ENCODE data around the gene TRPV5.

Gene TRPV5

DNA sequence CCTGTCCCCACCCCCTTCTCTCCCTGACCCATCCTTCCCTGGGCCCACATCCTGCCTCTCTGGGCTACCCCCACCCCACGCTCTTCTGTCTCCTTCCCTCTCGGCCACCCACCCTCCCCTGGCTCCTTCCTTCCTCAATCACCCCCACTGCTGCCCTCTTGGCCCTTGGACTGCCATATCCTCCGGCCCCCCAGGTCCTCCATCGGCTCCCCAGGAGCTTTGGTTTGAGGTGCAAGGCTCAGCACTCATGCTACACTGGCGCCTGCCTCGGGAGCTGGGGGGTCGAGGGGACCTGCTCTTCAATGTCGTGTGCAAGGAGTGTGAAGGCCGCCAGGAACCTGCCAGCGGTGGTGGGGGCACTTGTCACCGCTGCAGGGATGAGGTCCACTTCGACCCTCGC lies 67.8 kb downstream of the TRPV5 start:
- Histone ChIP-seq H3K27ac (replicated peaks; ENCODE audit: low read length) (no peak overlapping the region), H3K23ac (ENCODE audit: low read depth, low read length, poor library complexity) (no peak overlapping the region), H3K4me2 (ENCODE audit: insufficient read depth, low read length, poor library complexity, severe bottlenecking) (no peak overlapping the region), H3K4ac (ENCODE audit: low read length) (no peak overlapping the region), H2BK15ac (ENCODE audit: low read length) (no peak overlapping the region), H4K91ac (ENCODE audit: low read depth, low read length, poor library complexity) (no peak overlapping the region), H3K9me3 (replicated peaks in 1 of 2; ENCODE audit: control insufficient read depth in 2 of 2, insufficient read depth in 1 of 2, low read depth in 1 of 2, low read length in 2 of 2) (no peaks in the 10 kb centered on the region), H3K79me1 (ENCODE audit: low read depth, low read length) (peaks cover 2% of the 10 kb centered on the region), H2BK120ac (ENCODE audit: low read depth, low read length) (no peak overlapping the region), H3K18ac (ENCODE audit: low read length) (peak overlapping the region; percentile 59), H3K4me3 (ENCODE audit: low read length in 2 of 2) (no peak overlapping the region), H3K14ac (ENCODE audit: low read length) (no peak overlapping the region), H2BK12ac (ENCODE audit: low read length) (no peak overlapping the region), H2AFZ (ENCODE audit: low read length) (no peak overlapping the region), H3K9ac (ENCODE audit: low read depth, low read length, poor library complexity) (no peak overlapping the region), H2AK5ac (ENCODE audit: low read depth, low read length) (peak overlapping the region; percentile 24), H4K8ac (ENCODE audit: low read depth, low read length) (no peak overlapping the region), H2BK5ac (ENCODE audit: low read length) (no peak overlapping the region), H3K36me3 (replicated peaks in 1 of 2; ENCODE audit: control insufficient read depth in 2 of 2, insufficient read depth in 2 of 2, low read length in 2 of 2) (no peaks in the 10 kb centered on the region), H3K27me3 (ENCODE audit: control insufficient read depth in 3 of 3, insufficient read depth in 3 of 3, low read depth in 1 of 3, low read length in 3 of 3) (no peaks in the 10 kb centered on the region), H3K4me1 (ENCODE audit: control insufficient read depth in 2 of 2, insufficient read depth in 1 of 2, low read depth in 1 of 2, low read length in 2 of 2) (no peaks in the 10 kb centered on the region)
- no CpG with 5 or more reads among the region's 13 CpGs for WGBS, 2 donors (ENCODE audit: extremely low coverage in 2 of 2, insufficient read length in 2 of 2, insufficient replicate concordance in 1 of 2)
- DNase-seq (ENCODE audit: low spot score), result no peak

GRCh38 chr7:142864980-142865747 lies 68.4 kb downstream of the TRPV5 start:
- DNase-seq (ENCODE audit: low spot score), result no peak
- no peak overlapping the region for H2BK5ac ChIP-seq (ENCODE audit: low read length)
- peaks cover 2% of the 10 kb centered on the region for H3K79me1 ChIP-seq (ENCODE audit: low read depth, low read length)
- no peaks in the 10 kb centered on the region for H3K4me1 ChIP-seq (ENCODE audit: control insufficient read depth in 2 of 2, insufficient read depth in 1 of 2, low read depth in 1 of 2, low read length in 2 of 2)
- no peak overlapping the region for H3K18ac ChIP-seq (ENCODE audit: low read length)
- H4K8ac ChIP-seq (ENCODE audit: low read depth, low read length), result no peak overlapping the region
- peak overlapping the region; percentile 24 for H2AK5ac ChIP-seq (ENCODE audit: low read depth, low read length)
- H4K91ac ChIP-seq (ENCODE audit: low read depth, low read length, poor library complexity), result no peak overlapping the region
- H2BK15ac ChIP-seq (ENCODE audit: low read length), result no peak overlapping the region
- WGBS, 2 donors (ENCODE audit: extremely low coverage in 2 of 2, insufficient read length in 2 of 2, insufficient replicate concordance in 1 of 2), result no CpG with 5 or more reads among the region's 14 CpGs
- peak overlapping the region; percentile 8 for H3K14ac ChIP-seq (ENCODE audit: low read length)
- no peak overlapping the region for H3K27ac ChIP-seq (replicated peaks; ENCODE audit: low read length)
- peak overlapping the region; percentile 55 for H3K23ac ChIP-seq (ENCODE audit: low read depth, low read length, poor library complexity)
- H3K4me3 ChIP-seq (ENCODE audit: low read length in 2 of 2), result no peak overlapping the region
- H2BK12ac ChIP-seq (ENCODE audit: low read length), result no peak overlapping the region
- H2AFZ ChIP-seq (ENCODE audit: low read length), result no peak overlapping the region
- H3K4ac ChIP-seq (ENCODE audit: low read length), result no peak overlapping the region
- no peak overlapping the region for H3K9ac ChIP-seq (ENCODE audit: low read depth, low read length, poor library complexity)
- H3K36me3 ChIP-seq (replicated peaks in 1 of 2; ENCODE audit: control insufficient read depth in 2 of 2, insufficient read depth in 2 of 2, low read length in 2 of 2), result no peaks in the 10 kb centered on the region
- no peaks in the 10 kb centered on the region for H3K27me3 ChIP-seq (ENCODE audit: control insufficient read depth in 3 of 3, insufficient read depth in 3 of 3, low read depth in 1 of 3, low read length in 3 of 3)
- no peaks in the 10 kb centered on the region for H3K9me3 ChIP-seq (replicated peaks in 1 of 2; ENCODE audit: control insufficient read depth in 2 of 2, insufficient read depth in 1 of 2, low read depth in 1 of 2, low read length in 2 of 2)
- no peak overlapping the region for H2BK120ac ChIP-seq (ENCODE audit: low read depth, low read length)
- no peak overlapping the region for H3K4me2 ChIP-seq (ENCODE audit: insufficient read depth, low read length, poor library complexity, severe bottlenecking)

DNA sequence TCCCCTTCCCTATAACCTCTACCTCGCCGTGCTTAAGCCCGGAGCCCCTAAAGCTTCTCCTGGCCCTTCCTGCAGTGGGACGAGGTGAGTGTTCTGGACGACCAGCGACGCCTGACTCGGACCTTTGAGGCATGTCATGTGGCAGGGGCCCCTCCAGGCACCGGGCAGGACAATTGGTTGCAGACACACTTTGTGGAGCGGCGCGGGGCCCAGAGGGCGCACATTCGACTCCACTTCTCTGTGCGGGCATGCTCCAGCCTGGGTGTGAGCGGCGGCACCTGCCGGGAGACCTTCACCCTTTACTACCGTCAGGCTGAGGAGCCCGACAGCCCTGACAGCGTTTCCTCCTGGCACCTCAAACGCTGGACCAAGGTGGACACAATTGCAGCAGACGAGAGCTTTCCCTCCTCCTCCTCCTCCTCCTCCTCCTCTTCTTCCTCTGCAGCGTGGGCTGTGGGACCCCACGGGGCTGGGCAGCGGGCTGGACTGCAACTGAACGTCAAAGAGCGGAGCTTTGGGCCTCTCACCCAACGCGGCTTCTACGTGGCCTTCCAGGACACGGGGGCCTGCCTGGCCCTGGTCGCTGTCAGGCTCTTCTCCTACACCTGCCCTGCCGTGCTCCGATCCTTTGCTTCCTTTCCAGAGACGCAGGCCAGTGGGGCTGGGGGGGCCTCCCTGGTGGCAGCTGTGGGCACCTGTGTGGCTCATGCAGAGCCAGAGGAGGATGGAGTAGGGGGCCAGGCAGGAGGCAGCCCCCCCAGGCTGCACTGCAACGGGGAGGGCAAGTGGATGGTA lies 69.5 kb downstream of the TRPV5 start:
- no peak overlapping the region for H3K4me2 ChIP-seq (ENCODE audit: insufficient read depth, low read length, poor library complexity, severe bottlenecking)
- no peak overlapping the region for H3K4me3 ChIP-seq (ENCODE audit: low read length in 2 of 2)
- H2BK12ac ChIP-seq (ENCODE audit: low read length), result no peak overlapping the region
- H3K14ac ChIP-seq (ENCODE audit: low read length), result peak overlapping the region; percentile 38
- H2BK15ac ChIP-seq (ENCODE audit: low read length), result no peak overlapping the region
- no peak overlapping the region for H3K27ac ChIP-seq (replicated peaks; ENCODE audit: low read length)
- H2BK120ac ChIP-seq (ENCODE audit: low read depth, low read length), result no peak overlapping the region
- H3K27me3 ChIP-seq (ENCODE audit: control insufficient read depth in 3 of 3, insufficient read depth in 3 of 3, low read depth in 1 of 3, low read length in 3 of 3), result no peaks in the 10 kb centered on the region
- no peak overlapping the region for H4K8ac ChIP-seq (ENCODE audit: low read depth, low read length)
- no peak overlapping the region for H2AFZ ChIP-seq (ENCODE audit: low read length)
- peaks cover 2% of the 10 kb centered on the region for H3K79me1 ChIP-seq (ENCODE audit: low read depth, low read length)
- peak overlapping the region; percentile 48 for H3K18ac ChIP-seq (ENCODE audit: low read length)
- no peak overlapping the region for H3K4ac ChIP-seq (ENCODE audit: low read length)
- peak overlapping the region; percentile 25 for H3K23ac ChIP-seq (ENCODE audit: low read depth, low read length, poor library complexity)
- no peak overlapping the region for H2AK5ac ChIP-seq (ENCODE audit: low read depth, low read length)
- no peaks in the 10 kb centered on the region for H3K36me3 ChIP-seq (replicated peaks in 1 of 2; ENCODE audit: control insufficient read depth in 2 of 2, insufficient read depth in 2 of 2, low read length in 2 of 2)
- no peak overlapping the region for H3K9ac ChIP-seq (ENCODE audit: low read depth, low read length, poor library complexity)
- WGBS, 2 donors (ENCODE audit: extremely low coverage in 2 of 2, insufficient read length in 2 of 2, insufficient replicate concordance in 1 of 2), result no CpG with 5 or more reads among the region's 37 CpGs
- H4K91ac ChIP-seq (ENCODE audit: low read depth, low read length, poor library complexity), result no peak overlapping the region
- no peaks in the 10 kb centered on the region for H3K9me3 ChIP-seq (replicated peaks in 1 of 2; ENCODE audit: control insufficient read depth in 2 of 2, insufficient read depth in 1 of 2, low read depth in 1 of 2, low read length in 2 of 2)
- H2BK5ac ChIP-seq (ENCODE audit: low read length), result peak overlapping the region; percentile 13
- H3K4me1 ChIP-seq (ENCODE audit: control insufficient read depth in 2 of 2, insufficient read depth in 1 of 2, low read depth in 1 of 2, low read length in 2 of 2), result no peaks in the 10 kb centered on the region
- DNase-seq (ENCODE audit: low spot score), result no peak

- H2AFZ ChIP-seq (ENCODE audit: low read length), result no peak overlapping the region
- no peak overlapping the region for H4K8ac ChIP-seq (ENCODE audit: low read depth, low read length)
- H3K36me3 ChIP-seq (replicated peaks in 1 of 2; ENCODE audit: control insufficient read depth in 2 of 2, insufficient read depth in 2 of 2, low read length in 2 of 2), result no peaks in the 10 kb centered on the region
- no peak overlapping the region for H3K14ac ChIP-seq (ENCODE audit: low read length)
- no peak overlapping the region for H3K4me2 ChIP-seq (ENCODE audit: insufficient read depth, low read length, poor library complexity, severe bottlenecking)
- no peak overlapping the region for H3K23ac ChIP-seq (ENCODE audit: low read depth, low read length, poor library complexity)
- no peaks in the 10 kb centered on the region for H3K9me3 ChIP-seq (replicated peaks in 1 of 2; ENCODE audit: control insufficient read depth in 2 of 2, insufficient read depth in 1 of 2, low read depth in 1 of 2, low read length in 2 of 2)
- no peak overlapping the region for H2BK12ac ChIP-seq (ENCODE audit: low read length)
- no peak for DNase-seq (ENCODE audit: low spot score)
- H2AK5ac ChIP-seq (ENCODE audit: low read depth, low read length), result no peak overlapping the region
- H2BK120ac ChIP-seq (ENCODE audit: low read depth, low read length), result no peak overlapping the region
- no peaks in the 10 kb centered on the region for H3K27me3 ChIP-seq (ENCODE audit: control insufficient read depth in 3 of 3, insufficient read depth in 3 of 3, low read depth in 1 of 3, low read length in 3 of 3)
- peaks cover 2% of the 10 kb centered on the region for H3K79me1 ChIP-seq (ENCODE audit: low read depth, low read length)
- no peak overlapping the region for H3K4me3 ChIP-seq (ENCODE audit: low read length in 2 of 2)
- H2BK5ac ChIP-seq (ENCODE audit: low read length), result no peak overlapping the region
- no peak overlapping the region for H3K18ac ChIP-seq (ENCODE audit: low read length)
- WGBS, 2 donors (ENCODE audit: extremely low coverage in 2 of 2, insufficient read length in 2 of 2, insufficient replicate concordance in 1 of 2), result no CpG with 5 or more reads among the region's 7 CpGs
- H3K4me1 ChIP-seq (ENCODE audit: control insufficient read depth in 2 of 2, insufficient read depth in 1 of 2, low read depth in 1 of 2, low read length in 2 of 2), result no peaks in the 10 kb centered on the region
- no peak overlapping the region for H3K27ac ChIP-seq (replicated peaks; ENCODE audit: low read length)
- H3K4ac ChIP-seq (ENCODE audit: low read length), result no peak overlapping the region
- no peak overlapping the region for H4K91ac ChIP-seq (ENCODE audit: low read depth, low read length, poor library complexity)
- H3K9ac ChIP-seq (ENCODE audit: low read depth, low read length, poor library complexity), result no peak overlapping the region
- no peak overlapping the region for H2BK15ac ChIP-seq (ENCODE audit: low read length)
Observed at GRCh38 chr7:142862786-142863400, 70.7 kb downstream of the TRPV5 start.

Measured in neuronal stem cell (in vitro differentiated cells).